HepG2 (cell line): ENCODE results near the gene NCOA1. TPM values are rescaled to one million over a fixed set of nuclear protein-coding genes. Genes with fewer than 3 reads are reported as not detected.

ENCODE experiments used
- ATAC-seq: fragments of 200-7000 bp; cut with Tn5 transposase; 3 replicates; pipeline ENCODE4 v1.9.1; 2020; ENCODE audit warnings: mild to moderate bottlenecking, moderate library complexity
- BruUV-seq: library from RNA; stranded (reverse); fragments of 400-500 nt; replicated peaks from 2 replicates; lab custom pipeline; 2021; lab: Mats Ljungman, UMichigan
- CTCF ChIA-PET: fragments of 300-600 bp; formaldehyde crosslinking; extraction: SDS; loops from one replicate; lab custom pipeline; 2021; ENCODE audit warnings: low total read pairs, inconsistent platforms, low intra/inter-chr PET ratio; lab: Yijun Ruan, JAX
- POLR2A ChIA-PET: fragments of 350-600 bp; sonication (Branson Sonifier 250); formaldehyde crosslinking; loops from one replicate; lab custom pipeline; 2020; ENCODE audit warnings: antibody characterized with exemption, inconsistent platforms; lab: Yijun Ruan, JAX
- DNase-seq: peaks from one replicate; pipeline ENCODE4 v3.0.0-alpha.2; 2015; ENCODE audit warnings: low spot score
- FAIRE-seq: peaks from 3 replicates; lab custom pipeline; 2011; peaks lifted over from hg19 to GRCh38; lab: Jason Lieb, UNC
- H2AFZ ChIP-seq: one replicate; pipeline ENCODE4 v1.6.1; 2011; ENCODE audit warnings: low read length, inconsistent platforms
- H3K27ac ChIP-seq: fragments of 300-600 bp; 3 replicates; pipeline ENCODE4 v1.8.0; 2011; ENCODE audit warnings: mixed run types, mild to moderate bottlenecking, mixed read lengths, low read length, inconsistent platforms; ENCODE audit not compliant: insufficient read depth; ENCODE audit errors: extremely low read length
- H3K27me3 ChIP-seq, 2 experiments: fragments of 200-600 bp in 1 of 2; 2 replicates in 1 of 2; 3 replicates in 1 of 2; pipeline versions ENCODE4 v1.6.0 to v1.8.0; 2011; ENCODE audit warnings: low read length in 2 of 2, mild to moderate bottlenecking in 2 of 2, moderate library complexity in 2 of 2, inconsistent platforms in 1 of 2; ENCODE audit not compliant: insufficient read depth in 2 of 2, control insufficient read depth in 1 of 2
- H3K36me3 ChIP-seq, 2 experiments: fragments of 200-600 bp in 1 of 2; replicated peaks in 1 of 2; 2 replicates in 1 of 2; 3 replicates in 1 of 2; pipeline versions ENCODE4 v1.5.1 to v1.8.0; 2011; ENCODE audit warnings: low read length in 2 of 2, inconsistent platforms in 1 of 2; ENCODE audit not compliant: insufficient read depth in 2 of 2, control insufficient read depth in 1 of 2
- H3K4me1 ChIP-seq: 2 replicates; pipeline ENCODE4 v1.5.1; 2012; ENCODE audit warnings: low read length, inconsistent platforms; ENCODE audit not compliant: insufficient read depth
- H3K4me2 ChIP-seq: 2 replicates; pipeline ENCODE4 v1.6.0; 2011; ENCODE audit warnings: low read depth, low read length, inconsistent platforms
- H3K4me3 ChIP-seq, 3 experiments: fragments of 200-600 bp in 1 of 3; sonication (generic), shearing (Covaris generic) in 1 of 3; replicated peaks in 1 of 3; 2 replicates each; pipeline ENCODE4 v1.5.1; 2011 to 2016; ENCODE audit warnings: low read length in 3 of 3, inconsistent platforms in 2 of 3, low read depth in 2 of 3, mild to moderate bottlenecking in 2 of 3, control low read depth in 1 of 3, mixed read lengths in 1 of 3; ENCODE audit not compliant: insufficient read depth in 1 of 3
- H3K79me2 ChIP-seq: one replicate; pipeline ENCODE4 v1.6.1; 2011; ENCODE audit warnings: low read length, inconsistent platforms; ENCODE audit not compliant: insufficient read depth
- H3K9ac ChIP-seq: 2 replicates; pipeline ENCODE4 v1.6.0; 2011; ENCODE audit warnings: mild to moderate bottlenecking, low read depth, low read length, inconsistent platforms; ENCODE audit not compliant: insufficient read depth
- H3K9me3 ChIP-seq: 2 replicates; pipeline ENCODE4 v1.5.1; 2012; ENCODE audit warnings: mild to moderate bottlenecking, low read length
- H4K20me1 ChIP-seq: 2 replicates; pipeline ENCODE4 v1.6.0; 2011; ENCODE audit warnings: inconsistent platforms, mild to moderate bottlenecking, low read length, moderate library complexity; ENCODE audit not compliant: insufficient read depth
- CENPT ChIP-seq: sonication (generic); formaldehyde crosslinking; IDR thresholded peaks from 2 replicates; pipeline ENCODE4 v1.8.0; 2022; ENCODE audit warnings: low read depth, mild to moderate bottlenecking, moderate library complexity, missing genetic modification reagents
- HES4 ChIP-seq: sonication (generic); formaldehyde crosslinking; IDR thresholded peaks from 2 replicates; pipeline ENCODE4 v1.9.0; 2021; ENCODE audit warnings: mild to moderate bottlenecking, missing genetic modification reagents, borderline replicate concordance
- KDM5A ChIP-seq: fragments of 200-600 bp; sonication (generic); IDR thresholded peaks from 2 replicates; pipeline ENCODE4 v1.7.0; 2018; ENCODE audit warnings: antibody characterized with exemption, mild to moderate bottlenecking, low read length, borderline replicate concordance
- MTF2 ChIP-seq: sonication (generic); formaldehyde crosslinking; IDR thresholded peaks from 2 replicates; pipeline ENCODE4 v1.5.0; 2020; ENCODE audit warnings: missing genetic modification reagents, borderline replicate concordance
- REPIN1 ChIP-seq: sonication (generic); formaldehyde crosslinking; IDR thresholded peaks from 2 replicates; pipeline ENCODE4 v1.8.0; 2022; ENCODE audit warnings: missing genetic modification reagents, low read depth, mild to moderate bottlenecking, borderline replicate concordance
- SAP130 ChIP-seq: IDR thresholded peaks from 2 replicates; pipeline ENCODE4 v1.6.1; 2016; ENCODE audit warnings: low read depth
- ZNF136 ChIP-seq: sonication (generic); formaldehyde crosslinking; IDR thresholded peaks from 2 replicates; pipeline ENCODE4 v1.8.1; 2022; ENCODE audit warnings: low read depth, mild to moderate bottlenecking, moderate library complexity, missing genetic modification reagents
- ZNF296 ChIP-seq: sonication (generic); formaldehyde crosslinking; conservative IDR thresholded peaks from 2 replicates; pipeline ENCODE4 v1.5.0; 2020; ENCODE audit warnings: mild to moderate bottlenecking, missing genetic modification reagents
- ZNF30 ChIP-seq: sonication (generic); formaldehyde crosslinking; IDR thresholded peaks from 2 replicates; pipeline ENCODE4 v1.5.0; 2020; ENCODE audit warnings: mild to moderate bottlenecking, missing genetic modification reagents
- ZNF446 ChIP-seq: sonication (generic); formaldehyde crosslinking; IDR thresholded peaks from 2 replicates; pipeline ENCODE4 v1.5.0; 2020; ENCODE audit warnings: mild to moderate bottlenecking, missing genetic modification reagents
- ZNF629 ChIP-seq: sonication (generic); formaldehyde crosslinking; conservative IDR thresholded peaks from 2 replicates; pipeline ENCODE4 v1.5.0; 2020; ENCODE audit warnings: missing genetic modification reagents
- WGBS: methylation state at CpG from one replicate; pipeline ENCODE4 v1.1.6; 2017; ENCODE audit warnings: low lambda C conversion rate; 5-methylcytosine and 5-hydroxymethylcytosine counted together
- in situ Hi-C: cut with HindIII; loops from 2 replicates; pipeline ENCODE4 v1.10.0; 2017; ENCODE audit warnings: low pct_unique_long_range_greater_than_20kb; ENCODE audit not compliant: extremely low pct_ligation_motif_present
- intact Hi-C: fragments of 100-400 bp; cut with micrococcal nuclease; formaldehyde crosslinking; loops from one replicate; pipeline ENCODE4 v1.10.0; 2022; ENCODE audit not compliant: unreplicated experiment
- polyA plus RNA-seq, 8 experiments: library from polyadenylated mRNA; depleted of rRNA in 3 of 8; stranded (reverse) in 7 of 8; unstranded in 1 of 8; fragments of >200 nt; fragmentation: Illumina TruSeq in 4 of 8; extraction: Trizol in 4 of 8; gene quantifications; 2 replicates each; pipeline versions ENCODE4 v1.2.1 to v1.2.3, GENCODE V29; 2011 to 2016; ENCODE audit warnings: low read depth in 4 of 8, missing spikeins in 1 of 8, mixed read lengths in 1 of 8; ENCODE audit not compliant: insufficient read depth in 1 of 8
- total RNA-seq, 5 experiments: library from RNA; depleted of rRNA; stranded (reverse); fragments of >200 nt; fragmentation: Illumina TruSeq; extraction: Trizol; gene quantifications; 2 replicates each; pipeline ENCODE4 v1.2.3, GENCODE V29; 2016; ENCODE audit warnings: low read depth in 1 of 5
- TF ChIP-seq, protein P1 (sequence below): sonication (generic); formaldehyde crosslinking; IDR thresholded peaks from 2 replicates; pipeline ENCODE4 v1.8.0; 2022; ENCODE audit warnings: mild to moderate bottlenecking, missing genetic modification reagents; ENCODE audit not compliant: insufficient replicate concordance
- TF ChIP-seq, protein P2 (sequence below): sonication (generic); formaldehyde crosslinking; IDR thresholded peaks from 2 replicates; pipeline ENCODE4 v1.8.0; 2022; ENCODE audit warnings: mild to moderate bottlenecking, missing genetic modification reagents, moderate library complexity
- TF ChIP-seq, protein P3 (sequence below): IDR thresholded peaks from 2 replicates; pipeline ENCODE4 v1.6.1; 2016
- TF ChIP-seq, protein P4 (sequence below): sonication (generic); formaldehyde crosslinking; IDR thresholded peaks from 2 replicates; pipeline ENCODE4 v1.4.0; 2020; ENCODE audit warnings: mild to moderate bottlenecking, missing genetic modification reagents

NCOA1 gene
- total and polyA plus RNA-seq, 2 of the 13 experiments (the other 11 are each of a cell fraction or from before 2014, with no cell fraction given) = 10.0 to 10.4 TPM

DNA sequence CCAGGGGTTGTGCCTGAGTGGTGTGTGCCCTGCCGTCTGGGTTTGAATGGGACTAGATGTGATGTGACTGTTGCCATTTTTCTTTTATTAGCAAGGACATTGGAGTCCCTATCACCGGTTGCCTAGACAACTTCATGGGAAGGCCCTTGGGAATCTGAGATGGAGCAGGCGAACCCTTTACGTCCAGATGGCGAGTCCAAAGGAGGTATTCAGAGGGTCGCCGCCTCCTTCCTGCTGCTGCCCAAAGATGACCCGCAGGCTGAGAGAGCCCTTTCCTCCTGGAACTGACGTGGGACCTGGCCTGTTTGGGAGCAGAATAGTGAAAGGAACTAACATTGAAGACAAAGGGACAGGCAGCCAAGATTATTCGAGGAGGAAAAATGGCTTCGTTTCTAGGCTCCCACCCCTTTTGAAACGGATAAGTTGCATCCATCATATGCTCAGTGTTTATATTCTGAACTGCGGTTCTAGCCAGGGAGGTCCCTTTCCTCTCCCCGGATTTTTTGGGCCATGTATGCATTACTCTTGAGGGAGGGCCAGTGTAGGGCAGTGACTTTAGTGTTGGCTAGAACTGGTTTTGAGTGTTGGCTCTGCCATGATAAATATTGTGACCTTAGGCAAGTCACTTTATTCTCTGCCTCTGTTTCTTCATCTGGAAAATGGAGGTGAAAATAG is 302.8 kb downstream of the NCOA1 start:
- WGBS = 0% methylated on average over 14 of the region's 14 CpGs
- H3K9ac ChIP-seq = peak overlapping the region; percentile 97
- H3K4me2 ChIP-seq = peak overlapping the region; percentile 81
- no peak for FAIRE-seq
- peak overlapping the region; percentile 94 for H3K27ac ChIP-seq
- H4K20me1 ChIP-seq = no peaks in the 10 kb centered on the region
- intact Hi-C loops (loop anchor here (1.0 to 2.0 kb wide), 2 partner anchors 303 to 335 kb away; partner anchors contain the start of gene NCOA1), in situ Hi-C loops (loop anchor here (10.0 kb wide), 1 partner anchor 299 kb away; the partner anchor contains the start of gene NCOA1)
- ChIA-PET POLR2A (interaction anchor here (0.7 to 1.8 kb wide), 6 partner anchors 10 to 717 kb away, joined by 3 to 14 read pairs (median 5); partner anchors contain the start of genes NCOA1 and SF3B6), CTCF (interaction anchor here (2.9 kb wide), 1 partner anchor 34 kb away, joined by 25 read pairs; no protein-coding TSS in a partner anchor)
- H3K79me2 ChIP-seq = peaks cover 50% of the 10 kb centered on the region
- peaks cover 46% of the 10 kb centered on the region for H3K4me1 ChIP-seq
- TSS peak; percentile 81 for BruUV-seq
- no peaks in the 10 kb centered on the region for H3K9me3 ChIP-seq
- DNase-seq = peak; percentile 39
- peak overlapping the region; percentile 85 to 95 (median 86) for H3K4me3 ChIP-seq
- ATAC-seq = peak; percentile 11; the same call in 1 of the 3 replicates
- no peaks in the 10 kb centered on the region; a peak in 1 of 5 replicates for H3K27me3 ChIP-seq
- peaks cover 3 to 20% of the 10 kb centered on the region in 2 experiments; a peak in 4 of 5 replicates for H3K36me3 ChIP-seq
- H2AFZ ChIP-seq = peak overlapping the region; percentile 55
- TF ChIP-seq CENPT (CRISPR knock-in tag) (0 out of 2 replicates have a peak, but pooled peaks have one; percentile 8), MTF2 (CRISPR knock-in tag) (0 out of 2 replicates have a peak, but pooled peaks have one; percentile 24), ZNF136 (CRISPR knock-in tag) (peak; percentile 6; the same call in 1 of the 2 replicates), REPIN1 (CRISPR knock-in tag) (no peak), ZNF629 (CRISPR knock-in tag) (peak; percentile 72), ZNF296 (CRISPR knock-in tag) (0 out of 2 replicates have a peak, but pooled peaks have one; percentile 59), ZNF446 (peak; percentile 43; the same call in 1 of the 2 replicates), SAP130 (CRISPR knock-in tag) (no peak), ZNF30 (CRISPR knock-in tag) (0 out of 2 replicates have a peak, but pooled peaks have one; percentile 31), HES4 (no peak), KDM5A (0 out of 2 replicates have a peak, but pooled peaks have one; percentile 55)
- TF ChIP-seq, protein P1, sequence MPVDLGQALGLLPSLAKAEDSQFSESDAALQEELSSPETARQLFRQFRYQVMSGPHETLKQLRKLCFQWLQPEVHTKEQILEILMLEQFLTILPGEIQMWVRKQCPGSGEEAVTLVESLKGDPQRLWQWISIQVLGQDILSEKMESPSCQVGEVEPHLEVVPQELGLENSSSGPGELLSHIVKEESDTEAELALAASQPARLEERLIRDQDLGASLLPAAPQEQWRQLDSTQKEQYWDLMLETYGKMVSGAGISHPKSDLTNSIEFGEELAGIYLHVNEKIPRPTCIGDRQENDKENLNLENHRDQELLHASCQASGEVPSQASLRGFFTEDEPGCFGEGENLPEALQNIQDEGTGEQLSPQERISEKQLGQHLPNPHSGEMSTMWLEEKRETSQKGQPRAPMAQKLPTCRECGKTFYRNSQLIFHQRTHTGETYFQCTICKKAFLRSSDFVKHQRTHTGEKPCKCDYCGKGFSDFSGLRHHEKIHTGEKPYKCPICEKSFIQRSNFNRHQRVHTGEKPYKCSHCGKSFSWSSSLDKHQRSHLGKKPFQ (CRISPR knock-in tag) = peak; percentile 34
- TF ChIP-seq, protein P2, sequence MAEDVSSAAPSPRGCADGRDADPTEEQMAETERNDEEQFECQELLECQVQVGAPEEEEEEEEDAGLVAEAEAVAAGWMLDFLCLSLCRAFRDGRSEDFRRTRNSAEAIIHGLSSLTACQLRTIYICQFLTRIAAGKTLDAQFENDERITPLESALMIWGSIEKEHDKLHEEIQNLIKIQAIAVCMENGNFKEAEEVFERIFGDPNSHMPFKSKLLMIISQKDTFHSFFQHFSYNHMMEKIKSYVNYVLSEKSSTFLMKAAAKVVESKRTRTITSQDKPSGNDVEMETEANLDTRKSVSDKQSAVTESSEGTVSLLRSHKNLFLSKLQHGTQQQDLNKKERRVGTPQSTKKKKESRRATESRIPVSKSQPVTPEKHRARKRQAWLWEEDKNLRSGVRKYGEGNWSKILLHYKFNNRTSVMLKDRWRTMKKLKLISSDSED = peak; percentile 51; the same call in 1 of the 2 replicates
- TF ChIP-seq, protein P3, sequence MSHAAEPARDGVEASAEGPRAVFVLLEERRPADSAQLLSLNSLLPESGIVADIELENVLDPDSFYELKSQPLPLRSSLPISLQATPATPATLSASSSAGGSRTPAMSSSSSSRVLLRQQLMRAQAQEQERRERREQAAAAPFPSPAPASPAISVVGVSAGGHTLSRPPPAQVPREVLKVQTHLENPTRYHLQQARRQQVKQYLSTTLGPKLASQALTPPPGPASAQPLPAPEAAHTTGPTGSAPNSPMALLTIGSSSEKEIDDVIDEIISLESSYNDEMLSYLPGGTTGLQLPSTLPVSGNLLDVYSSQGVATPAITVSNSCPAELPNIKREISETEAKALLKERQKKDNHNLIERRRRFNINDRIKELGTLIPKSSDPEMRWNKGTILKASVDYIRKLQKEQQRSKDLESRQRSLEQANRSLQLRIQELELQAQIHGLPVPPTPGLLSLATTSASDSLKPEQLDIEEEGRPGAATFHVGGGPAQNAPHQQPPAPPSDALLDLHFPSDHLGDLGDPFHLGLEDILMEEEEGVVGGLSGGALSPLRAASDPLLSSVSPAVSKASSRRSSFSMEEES (CRISPR knock-in tag) = no peak
- TF ChIP-seq, protein P4, sequence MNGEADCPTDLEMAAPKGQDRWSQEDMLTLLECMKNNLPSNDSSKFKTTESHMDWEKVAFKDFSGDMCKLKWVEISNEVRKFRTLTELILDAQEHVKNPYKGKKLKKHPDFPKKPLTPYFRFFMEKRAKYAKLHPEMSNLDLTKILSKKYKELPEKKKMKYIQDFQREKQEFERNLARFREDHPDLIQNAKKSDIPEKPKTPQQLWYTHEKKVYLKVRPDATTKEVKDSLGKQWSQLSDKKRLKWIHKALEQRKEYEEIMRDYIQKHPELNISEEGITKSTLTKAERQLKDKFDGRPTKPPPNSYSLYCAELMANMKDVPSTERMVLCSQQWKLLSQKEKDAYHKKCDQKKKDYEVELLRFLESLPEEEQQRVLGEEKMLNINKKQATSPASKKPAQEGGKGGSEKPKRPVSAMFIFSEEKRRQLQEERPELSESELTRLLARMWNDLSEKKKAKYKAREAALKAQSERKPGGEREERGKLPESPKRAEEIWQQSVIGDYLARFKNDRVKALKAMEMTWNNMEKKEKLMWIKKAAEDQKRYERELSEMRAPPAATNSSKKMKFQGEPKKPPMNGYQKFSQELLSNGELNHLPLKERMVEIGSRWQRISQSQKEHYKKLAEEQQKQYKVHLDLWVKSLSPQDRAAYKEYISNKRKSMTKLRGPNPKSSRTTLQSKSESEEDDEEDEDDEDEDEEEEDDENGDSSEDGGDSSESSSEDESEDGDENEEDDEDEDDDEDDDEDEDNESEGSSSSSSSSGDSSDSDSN = no peak
